CD4-positive, alpha-beta T cell treated with Interleukin-15 for 1 hour (primary cell): ENCODE data around the gene MKNK2.
"Not testable (repeated sequence)": the region's sequence is repeated elsewhere in the genome, so short reads cannot be mapped to it uniquely, and the experiment has no call there.

ENCODE experiments used
- DNase-seq: peaks from one replicate; pipeline ENCODE4 v3.0.0-alpha.2; 2020

MKNK2 gene

DNA sequence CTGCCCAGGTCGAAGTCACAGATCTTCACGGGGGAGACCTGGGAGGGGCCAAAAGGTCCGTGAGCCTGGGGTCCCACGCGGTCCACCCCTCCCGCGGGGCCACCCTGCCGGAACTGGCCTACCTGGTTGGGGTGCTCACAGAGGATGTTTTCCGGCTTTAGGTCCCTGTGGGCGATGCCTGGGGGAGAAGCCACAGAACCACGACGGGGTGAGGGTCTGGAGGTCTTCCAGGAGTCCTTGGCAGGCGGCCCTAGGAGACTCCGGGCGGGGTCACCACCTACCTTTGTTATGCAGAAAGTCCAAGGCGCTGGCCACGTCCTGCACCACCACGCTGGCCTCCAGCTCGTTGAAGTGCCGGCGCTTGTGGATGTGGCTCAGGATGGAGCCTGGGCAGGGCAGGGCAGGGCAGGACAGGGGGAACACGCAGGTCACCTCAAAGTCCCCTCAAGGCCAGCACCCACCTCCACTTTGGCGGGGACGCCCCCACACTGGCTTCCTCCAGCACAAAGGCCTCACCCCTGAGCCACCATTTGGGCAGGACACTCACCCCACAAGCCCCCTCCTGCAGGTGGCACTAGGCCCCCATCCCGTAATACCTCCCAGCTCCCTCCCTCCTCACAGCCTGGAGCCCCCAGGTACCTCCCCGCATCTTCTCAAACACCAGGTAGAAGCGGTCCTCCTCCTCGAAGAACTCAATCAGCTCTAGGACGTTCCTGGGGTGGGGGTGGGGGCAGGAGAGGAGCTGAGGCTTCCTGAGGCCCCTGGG is 8.4 kb downstream of the MKNK2 start:
- no peak for DNase-seq

DNA sequence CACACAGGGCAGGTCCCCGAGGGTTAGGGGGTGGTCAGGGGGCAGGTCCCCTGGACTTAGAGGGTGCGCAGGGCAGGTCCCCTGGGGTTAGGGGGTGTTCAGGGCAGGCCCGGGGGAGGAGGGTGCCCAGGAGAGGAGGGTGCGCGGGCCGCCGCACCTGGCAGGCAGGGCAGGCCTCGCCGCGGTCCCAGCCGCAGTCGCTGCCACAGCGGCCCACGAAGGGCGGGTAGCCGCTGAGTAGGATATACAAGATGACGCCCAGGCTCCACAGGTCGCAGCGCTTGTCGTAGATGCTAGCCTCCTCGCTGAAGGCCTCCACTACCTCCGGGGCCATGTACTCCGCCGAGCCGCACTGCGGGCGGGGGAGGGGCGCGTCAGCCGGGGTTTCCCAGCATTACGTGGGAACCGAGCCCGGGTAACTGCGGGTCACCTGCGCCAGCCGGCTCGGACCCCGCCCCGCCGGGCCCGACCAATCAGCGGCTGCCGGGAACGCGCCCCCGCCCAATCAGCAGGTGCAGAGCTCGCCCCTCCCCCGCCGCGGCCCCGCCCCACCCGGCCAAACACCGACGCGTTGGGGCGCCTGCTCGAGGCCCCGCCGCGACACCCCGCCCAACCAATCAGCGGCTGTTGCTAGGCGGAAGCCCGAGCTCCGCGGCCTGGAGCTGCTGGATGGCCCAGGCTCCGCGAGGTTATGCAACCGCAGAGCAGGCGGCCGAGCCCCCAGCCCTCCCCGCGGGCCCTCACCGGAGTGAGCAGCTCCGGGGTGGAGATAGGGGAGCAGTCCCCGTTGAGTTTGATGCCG is 9.2 kb downstream of the MKNK2 start:
- DNase-seq = peak; percentile 99

DNA sequence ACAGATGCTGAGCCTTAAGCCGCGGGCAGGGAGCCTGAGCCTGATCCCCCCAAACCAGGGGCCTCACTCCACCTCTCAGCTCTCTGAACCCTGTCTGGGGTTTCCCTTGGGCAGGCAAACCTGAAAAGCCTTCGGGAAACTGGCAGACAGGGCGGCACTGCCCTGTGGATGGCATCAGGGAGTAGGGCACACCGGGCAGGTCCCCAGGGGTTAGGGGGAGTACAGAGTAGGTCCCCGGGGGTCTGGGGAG is 9.7 kb downstream of the MKNK2 start:
- no peak for DNase-seq

DNA sequence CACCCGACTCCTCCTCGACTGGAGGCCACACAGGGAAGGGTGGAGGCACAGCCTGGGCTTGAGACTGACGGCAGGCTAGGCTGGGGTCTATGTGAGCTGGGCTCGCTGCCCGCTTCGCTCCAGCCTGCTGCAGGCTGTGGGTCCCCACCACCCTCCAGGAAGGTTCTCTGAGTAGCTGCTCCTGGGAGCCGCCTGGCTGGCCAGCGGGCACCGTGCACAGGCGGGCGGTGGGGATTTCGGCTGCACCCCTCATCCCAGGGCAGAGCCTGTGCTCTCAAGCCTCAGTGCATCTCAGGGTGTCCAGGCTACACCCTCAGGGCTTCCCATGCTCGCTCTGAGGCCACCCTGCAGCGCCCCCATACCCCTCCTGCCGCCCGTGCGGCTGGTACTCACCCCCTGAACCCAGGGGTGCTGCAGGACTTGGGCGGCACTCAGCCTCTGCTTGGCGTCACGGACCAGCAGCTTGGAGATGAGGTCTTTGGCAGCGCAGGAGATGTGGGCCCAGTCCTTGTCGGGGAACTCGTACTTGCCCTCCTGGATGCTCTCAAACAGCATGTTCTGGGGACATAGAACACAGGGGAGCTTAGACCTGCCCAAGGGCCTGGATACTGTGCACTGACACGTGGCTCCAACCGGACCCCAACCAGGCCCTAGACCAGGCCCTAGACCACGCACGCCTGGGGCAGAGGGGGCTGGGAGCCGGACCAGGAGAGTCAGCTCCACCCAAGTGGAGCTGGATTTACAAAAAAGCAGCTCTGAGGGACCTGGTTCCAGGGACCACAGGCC is 10.2 kb downstream of the MKNK2 start:
- no peak for DNase-seq

DNA sequence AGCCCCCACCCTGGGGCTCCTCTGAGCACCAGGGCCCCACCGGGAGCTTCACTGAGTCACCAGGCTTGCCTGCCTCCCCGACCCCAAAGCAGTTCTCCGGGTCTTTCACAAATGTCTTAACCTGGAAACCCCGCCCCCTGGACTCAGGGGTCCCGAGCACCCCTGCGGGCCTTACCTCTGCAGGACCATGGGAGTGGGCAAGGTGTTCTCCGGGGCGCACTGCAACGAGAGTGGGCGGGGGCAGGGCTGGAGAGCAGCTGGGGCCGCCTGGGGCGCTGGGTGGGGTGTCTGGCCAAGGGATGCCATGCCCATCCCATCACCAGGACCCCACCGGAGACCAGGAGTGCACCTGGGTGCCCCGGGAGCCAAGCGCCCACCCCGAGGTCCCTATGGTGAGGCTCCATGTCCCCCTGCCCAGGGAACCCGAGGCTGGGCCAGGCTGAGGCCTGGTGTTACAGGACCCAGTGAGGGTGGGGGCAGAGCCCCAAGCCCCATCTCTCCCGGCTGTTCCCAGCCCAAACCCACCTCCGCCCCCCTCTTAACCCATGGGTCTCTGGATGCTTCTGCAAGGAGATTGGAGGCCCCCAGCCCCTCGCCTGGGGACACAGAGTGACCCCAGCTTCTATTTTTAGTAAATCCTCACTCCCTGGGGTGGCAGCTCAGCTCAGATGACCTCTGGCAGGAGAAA is 10.9 kb downstream of the MKNK2 start:
- no peak for DNase-seq

DNA sequence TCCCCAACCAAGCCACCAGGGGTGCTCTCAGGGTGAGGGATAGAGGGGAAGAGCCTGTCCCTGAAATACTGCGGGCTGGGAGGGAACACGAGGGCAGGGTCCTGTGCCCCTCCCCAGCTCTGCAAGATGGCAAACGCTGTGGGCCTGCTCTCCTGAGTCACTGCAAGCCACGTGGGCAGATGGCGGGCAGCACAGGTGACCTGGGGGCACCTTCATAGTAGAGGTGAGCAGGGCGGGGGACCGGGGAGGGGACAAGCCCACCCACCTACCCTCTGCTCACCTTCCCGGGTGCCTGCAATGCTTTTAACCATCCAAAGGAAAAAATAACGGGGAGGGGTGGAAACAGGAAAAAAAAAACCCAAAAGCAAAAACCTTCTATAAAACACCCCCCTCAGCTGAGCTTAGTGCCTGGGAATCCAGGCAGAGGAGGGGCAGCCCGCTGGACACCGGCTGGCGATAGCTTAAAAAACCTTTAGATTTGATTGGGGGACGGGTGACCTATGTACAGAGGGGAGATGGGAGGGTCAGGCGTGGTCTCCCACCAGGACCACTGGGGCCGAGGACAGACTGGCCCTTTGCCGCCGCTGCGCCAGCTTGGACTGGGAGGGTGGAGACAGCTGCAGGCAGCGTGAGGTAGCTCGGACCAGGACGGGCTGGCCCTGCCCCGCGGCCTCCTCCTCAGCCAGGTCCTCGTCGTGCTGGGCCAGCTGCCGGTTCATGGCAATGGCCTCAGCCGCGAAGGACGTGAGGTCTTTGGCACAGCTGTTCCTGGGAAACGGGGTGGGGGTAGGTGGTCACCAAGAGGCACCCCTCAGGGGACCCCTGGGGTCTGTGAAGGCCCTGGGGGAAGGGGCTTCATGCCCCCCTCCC is 11.7 kb downstream of the MKNK2 start:
- DNase-seq = no peak

DNA sequence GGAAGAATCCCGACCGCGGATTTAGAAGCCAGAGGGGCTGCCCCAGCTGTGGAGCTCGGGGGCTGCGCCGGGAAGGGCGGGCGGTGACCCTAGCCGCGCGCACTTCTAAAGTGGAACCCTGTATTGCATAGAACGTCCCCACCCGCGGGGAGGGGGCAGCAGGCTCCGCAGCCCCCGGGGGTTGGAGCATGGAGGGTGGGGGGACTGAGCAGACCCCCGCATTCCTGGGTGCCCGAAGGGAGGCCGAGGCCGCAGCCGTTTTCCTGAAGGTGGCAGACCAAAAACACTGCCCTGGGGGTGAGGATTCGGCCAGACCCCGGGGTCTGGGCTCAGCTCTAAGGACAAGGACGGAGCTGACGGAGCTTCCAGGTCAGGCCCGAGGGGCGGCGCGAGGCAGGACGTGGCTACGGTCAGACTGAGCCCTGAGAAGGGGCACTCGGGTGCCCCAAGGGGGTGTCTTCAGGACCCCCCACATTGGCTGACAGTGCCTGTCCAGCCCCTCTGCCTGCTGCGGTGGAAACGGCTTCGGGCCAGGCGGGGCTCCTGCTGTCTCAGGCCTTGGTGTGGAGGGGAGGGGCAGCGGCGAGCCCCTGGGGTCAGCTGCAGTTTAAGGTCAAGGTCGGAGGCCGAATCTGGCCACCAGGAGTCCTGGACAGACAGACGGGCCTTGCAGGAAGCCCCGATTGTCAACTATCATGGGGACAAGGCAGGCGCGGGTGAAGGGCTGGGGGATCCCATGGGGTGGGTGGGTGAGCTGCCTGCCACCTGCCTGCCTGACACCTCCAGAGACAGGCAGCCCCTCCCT is 12.6 kb downstream of the MKNK2 start:
- DNase-seq = no peak

DNA sequence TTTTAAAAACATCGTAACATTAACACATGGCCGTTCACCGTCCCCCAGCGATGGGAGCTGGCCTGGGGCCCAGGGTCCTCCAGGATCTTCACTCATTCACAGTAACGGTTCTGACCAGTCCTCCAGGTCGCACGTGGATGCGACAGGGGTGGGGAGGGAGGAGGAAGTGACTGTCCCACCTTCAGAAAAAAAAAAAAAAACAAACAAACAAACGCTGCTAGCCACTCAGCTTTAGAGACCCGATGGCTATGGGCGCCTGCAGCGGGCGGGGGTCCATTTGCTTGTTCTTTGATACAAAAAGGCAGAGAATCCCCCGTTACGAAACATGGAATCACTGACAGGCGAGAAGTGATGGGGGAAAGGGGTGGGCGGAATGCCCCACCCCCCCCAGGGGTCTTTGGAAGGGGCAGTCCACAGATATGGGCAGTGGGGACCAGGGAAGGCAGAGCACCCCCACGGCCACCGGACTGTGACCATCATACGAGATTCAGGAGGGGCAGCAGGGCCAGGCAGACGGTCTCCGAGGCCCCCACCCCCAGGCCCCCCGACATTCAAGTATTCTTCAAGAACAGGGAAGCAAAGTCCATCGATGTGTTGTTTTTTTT is 13.3 kb downstream of the MKNK2 start:
- DNase-seq = no peak

DNA sequence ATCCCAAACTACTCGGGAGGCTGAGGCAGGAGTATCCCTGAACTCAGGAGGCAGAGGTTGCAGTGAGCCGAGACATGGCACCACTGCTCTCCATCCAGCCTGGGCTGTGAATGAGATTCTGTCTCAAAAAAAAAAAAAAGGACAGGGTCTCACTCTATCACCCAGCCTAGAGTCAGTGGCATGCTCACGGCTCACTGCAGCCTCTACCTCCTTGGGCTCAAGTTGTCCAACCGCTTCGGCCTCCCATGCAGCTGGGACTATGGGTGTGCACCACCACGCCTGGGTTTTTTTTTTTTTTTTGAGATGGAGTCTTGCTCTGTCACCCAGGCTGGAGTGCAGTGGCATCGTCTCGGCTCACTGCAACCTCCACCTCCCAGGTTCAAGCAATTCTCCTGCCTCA is 14.6 kb downstream of the MKNK2 start:
- no peak for DNase-seq

DNA sequence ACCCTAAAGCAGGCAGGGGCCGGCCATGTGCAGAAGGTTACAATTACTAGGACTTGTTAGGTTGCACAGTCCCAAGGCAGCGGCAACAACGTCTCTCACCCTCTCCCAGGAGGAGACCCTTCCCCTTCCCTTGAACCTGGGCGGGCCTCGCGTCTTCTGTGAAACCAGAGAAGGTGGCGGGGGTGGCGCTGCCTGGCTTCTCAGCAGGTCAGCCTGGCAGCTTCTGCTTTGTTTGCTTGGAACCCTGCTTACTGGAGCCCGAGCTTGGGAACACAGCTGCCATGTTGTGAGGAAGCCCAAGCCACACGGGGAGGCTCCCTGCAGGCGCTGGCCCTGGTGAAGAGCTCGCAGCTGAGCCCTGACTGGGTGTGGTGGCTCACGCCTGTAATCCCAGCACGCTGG is 15.5 kb downstream of the MKNK2 start:
- DNase-seq = no peak

DNA sequence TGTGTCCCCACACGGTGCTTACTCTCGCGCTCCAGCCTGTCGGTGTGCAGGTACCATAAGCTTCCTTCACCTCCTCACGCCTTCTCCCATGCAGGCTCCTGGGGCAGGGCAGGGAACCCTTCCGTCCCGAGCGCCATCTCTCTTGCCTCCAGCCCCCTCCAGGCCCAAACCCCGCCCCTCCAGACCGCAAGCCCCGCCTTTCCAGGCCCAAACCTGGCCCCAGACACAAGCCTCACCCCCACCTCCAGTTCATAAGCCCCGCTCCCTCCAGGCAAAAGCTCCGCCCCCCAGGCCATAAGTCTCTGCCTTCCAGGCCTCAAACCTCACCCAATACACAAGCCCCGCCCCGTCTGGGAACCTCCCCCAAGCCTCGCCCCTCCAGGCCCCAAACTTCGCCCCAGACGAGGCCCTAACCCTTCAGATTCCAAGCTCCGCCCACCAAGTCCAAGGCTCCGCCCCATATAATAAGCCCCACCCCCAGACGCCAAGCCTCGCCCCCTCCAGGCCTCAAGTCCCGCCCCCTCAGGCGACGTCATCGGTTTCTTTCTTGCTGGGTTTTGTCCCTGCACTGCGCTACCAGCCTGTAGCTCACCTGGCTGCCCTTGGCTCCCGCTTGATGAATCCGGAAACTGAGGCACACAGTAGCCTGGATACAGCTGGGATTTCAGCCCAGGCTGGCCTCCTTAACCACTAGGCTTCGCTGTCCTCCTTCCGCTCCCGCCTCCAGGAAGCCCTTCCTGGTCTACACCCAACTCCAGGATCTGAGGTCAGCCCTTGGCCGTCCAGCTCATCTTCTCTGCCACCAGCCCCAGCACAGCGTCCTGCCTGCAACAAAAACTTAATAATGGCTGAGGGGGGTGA is 16.1 kb downstream of the MKNK2 start:
- DNase-seq = peak; percentile 78

DNA sequence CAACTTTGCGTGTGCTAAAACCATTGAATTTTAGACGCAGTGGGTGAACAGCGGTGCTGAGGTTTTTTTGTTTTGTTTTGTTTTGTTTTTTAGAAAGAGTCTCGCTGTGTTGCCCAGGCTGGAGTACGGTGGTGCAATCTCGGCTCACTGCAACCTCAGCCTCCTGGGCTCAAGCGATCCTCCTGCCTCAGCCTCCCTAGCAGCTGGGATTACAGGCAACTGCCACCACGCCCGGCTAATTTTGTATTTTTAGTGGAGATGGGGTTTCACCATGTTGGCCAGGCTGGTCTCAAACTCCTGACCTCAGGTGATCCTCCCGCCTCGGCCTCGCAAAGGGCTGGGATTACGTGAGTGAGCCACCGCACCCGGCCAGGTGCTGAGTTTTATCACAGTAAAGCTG is 16.8 kb downstream of the MKNK2 start:
- not testable (repeated sequence) for DNase-seq

DNA sequence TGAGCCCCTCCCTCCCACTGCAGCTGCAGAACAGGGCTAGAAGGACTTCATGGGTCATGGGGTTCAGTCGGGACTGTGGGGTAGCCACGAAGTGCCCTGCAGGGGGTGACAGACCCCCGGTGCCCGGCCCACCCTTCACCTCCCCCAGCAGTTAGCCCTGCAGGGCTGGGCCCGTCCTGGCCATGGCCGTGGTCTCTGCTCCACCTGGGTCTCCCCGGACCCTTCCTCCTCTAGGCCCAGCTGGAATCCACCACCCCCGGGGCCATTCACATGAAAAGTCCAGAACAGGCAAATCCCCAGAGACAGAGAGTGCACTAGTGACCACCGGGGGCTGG is 17.3 kb downstream of the MKNK2 start:
- no peak for DNase-seq

DNA sequence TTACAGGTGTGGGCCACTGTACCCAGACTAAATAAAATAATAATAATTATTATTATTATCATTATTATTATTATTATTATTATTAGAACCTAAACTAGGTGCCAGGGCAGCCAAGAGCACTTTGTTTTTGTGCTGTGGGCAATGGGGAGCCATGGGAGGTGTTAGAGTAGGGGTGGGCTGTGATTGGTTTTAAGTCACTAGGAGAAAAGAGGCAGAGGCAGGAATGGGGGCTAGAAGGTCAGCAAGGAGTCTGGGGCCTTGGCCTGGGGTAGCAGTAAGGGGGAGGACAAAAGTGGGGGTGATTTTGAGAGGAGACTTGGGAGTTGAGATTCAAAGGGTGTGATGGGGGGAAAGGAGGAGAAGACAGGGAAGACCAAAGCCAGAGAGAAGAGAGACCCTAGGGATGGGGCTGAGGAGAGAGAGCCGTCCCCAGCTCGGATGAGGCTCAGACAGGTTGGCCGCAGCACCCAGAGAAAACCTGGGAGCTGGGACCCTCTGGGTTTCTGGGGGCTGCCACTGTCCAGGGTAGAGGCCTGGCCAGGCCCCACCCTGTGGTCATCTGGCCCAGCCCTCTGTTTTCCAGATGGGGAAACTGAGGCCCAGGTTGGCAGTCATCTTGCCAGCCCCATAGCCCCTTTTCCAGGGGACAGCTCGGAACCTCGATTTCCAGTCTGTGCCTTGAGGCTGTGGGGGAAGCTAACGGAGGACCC is 17.8 kb downstream of the MKNK2 start:
- DNase-seq = no peak

DNA sequence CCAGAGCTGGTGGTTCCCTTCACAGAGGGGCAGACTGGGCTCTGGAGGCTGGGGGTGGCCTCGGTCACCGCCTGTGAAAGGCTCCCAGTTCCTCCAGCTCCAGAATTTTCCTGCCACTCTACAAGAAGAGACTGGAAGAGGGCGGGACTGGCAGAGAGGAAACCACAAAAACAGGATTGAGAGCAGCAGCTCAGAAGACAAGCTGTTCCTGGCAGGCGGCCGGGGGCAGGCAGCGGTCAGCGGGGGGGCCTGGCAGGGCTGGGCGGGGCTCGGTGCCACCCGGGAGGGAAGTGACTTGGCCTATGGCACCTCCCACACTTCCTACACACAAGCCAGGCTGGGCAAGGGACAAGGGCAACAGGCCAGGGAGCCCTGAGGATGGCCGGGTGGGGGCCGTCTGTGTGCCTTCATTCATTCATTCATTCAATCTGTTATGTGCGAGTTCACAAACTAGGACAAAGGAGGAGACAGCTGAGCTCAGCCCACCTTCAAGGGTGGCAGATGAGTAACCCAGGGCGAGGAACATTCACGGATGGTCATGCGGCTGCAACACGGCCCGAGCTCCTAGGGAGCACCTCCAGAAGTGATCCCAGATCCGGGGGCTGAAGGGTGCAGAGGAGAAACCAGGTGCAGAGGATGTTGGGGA is 18.6 kb downstream of the MKNK2 start:
- DNase-seq = peak; percentile 69

DNA sequence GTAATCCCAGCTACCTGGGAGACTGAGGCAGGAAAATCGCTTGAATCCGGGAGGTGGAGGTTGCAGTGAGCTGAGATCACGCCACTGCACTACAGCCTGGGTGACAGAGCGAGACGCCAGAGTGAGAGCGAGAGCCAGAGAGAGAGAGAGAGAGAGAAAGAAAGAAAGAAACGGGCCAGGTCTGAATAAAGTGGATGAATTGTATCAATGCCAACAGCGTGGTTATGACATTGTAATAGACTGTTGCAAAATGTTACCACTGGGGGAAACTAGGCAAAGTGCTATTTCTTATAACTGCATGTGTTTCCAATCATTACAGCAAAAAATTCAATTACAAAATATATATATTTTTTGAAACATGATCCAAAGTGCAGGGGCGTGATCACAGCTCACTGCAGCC is 23.7 kb downstream of the MKNK2 start:
- no peak for DNase-seq

DNA sequence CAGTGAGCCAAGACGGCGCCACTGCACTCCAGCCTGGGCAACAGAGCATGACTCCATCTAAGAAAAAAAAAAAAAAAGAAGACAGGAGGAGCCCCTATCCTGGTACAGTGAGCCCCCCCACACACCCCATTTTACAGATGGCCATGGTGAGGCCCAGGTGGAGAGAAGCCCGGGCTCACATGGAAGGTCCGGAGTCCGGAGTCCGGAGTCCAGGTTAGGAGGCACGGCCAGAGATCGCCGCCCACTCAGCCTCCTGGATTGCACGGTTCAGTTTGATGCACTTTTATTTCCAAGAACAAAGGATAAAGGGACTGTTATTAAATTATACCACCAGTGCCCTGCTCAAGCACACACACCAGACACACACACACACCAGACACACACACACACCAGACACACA is 24.3 kb downstream of the MKNK2 start:
- no peak for DNase-seq

DNA sequence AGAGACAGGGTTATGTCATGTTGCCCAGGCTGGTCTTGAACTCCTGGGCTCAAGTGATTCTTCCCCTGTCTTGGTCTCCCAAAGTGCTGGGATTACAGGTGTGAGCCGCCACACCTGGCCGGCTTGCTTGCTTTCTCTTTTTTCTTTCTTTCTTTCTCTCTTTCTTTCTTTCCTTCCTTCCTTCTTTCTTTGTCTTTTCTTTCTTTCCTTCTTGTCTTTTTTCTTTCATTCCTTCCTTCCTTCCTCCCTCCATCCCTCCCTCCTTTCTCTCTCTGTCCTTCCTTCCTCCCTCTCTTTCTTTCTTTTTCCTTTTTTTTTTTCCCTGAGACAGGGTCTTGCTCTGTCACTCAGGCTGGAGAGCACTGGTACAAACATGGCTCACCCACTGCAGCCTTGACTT is 28.8 kb downstream of the MKNK2 start:
- no peak for DNase-seq
